ENCODE results near the gene MERTK. TPM values are rescaled to one million over a fixed set of nuclear protein-coding genes. Genes with fewer than 3 reads are reported as not detected.

Gene MERTK
- total and polyA plus RNA-seq, 8 donors = 2.8 to 13.9 (median 5.4) TPM

DNA sequence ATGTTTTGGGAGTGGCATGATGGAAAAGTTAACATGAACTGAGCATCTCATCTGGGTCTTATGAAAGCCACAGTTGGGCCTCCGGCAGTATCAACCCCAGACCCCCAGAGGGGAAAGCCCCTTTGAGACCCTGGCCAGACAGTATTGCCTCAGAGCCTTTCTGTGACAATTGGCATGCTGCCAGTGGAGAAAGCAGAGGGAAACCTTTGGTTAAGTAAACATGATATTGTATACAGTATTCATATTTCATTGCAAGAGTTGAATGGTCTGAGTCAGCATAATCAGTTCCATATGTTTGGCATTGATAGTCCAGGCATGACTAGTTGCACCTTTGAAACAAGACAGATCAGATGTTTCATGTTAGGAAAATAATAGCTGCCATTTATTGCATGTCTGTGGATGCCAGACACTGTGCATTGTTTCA lies 20.0 kb downstream of the MERTK start:
- peaks cover 16 to 19% (median 18%) of the 10 kb centered on the region in 3 donors for H3K4me1 ChIP-seq
- ATAC-seq (no peak), FAIRE-seq (no peak), DNase-seq (no peak)
- H3K27me3 ChIP-seq = no peaks in the 10 kb centered on the region
- H3K36me3 ChIP-seq = no peaks in the 10 kb centered on the region
- no peaks in the 10 kb centered on the region for H3K9me3 ChIP-seq
- intact Hi-C loops (cut with DNase I) = no loop called here
- TF ChIP-seq, protein P1, sequence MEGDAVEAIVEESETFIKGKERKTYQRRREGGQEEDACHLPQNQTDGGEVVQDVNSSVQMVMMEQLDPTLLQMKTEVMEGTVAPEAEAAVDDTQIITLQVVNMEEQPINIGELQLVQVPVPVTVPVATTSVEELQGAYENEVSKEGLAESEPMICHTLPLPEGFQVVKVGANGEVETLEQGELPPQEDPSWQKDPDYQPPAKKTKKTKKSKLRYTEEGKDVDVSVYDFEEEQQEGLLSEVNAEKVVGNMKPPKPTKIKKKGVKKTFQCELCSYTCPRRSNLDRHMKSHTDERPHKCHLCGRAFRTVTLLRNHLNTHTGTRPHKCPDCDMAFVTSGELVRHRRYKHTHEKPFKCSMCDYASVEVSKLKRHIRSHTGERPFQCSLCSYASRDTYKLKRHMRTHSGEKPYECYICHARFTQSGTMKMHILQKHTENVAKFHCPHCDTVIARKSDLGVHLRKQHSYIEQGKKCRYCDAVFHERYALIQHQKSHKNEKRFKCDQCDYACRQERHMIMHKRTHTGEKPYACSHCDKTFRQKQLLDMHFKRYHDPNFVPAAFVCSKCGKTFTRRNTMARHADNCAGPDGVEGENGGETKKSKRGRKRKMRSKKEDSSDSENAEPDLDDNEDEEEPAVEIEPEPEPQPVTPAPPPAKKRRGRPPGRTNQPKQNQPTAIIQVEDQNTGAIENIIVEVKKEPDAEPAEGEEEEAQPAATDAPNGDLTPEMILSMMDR (IDR thresholded peaks at IDR 0.05) = no peak
- 91 to 95% methylated on average over 1 of the region's 1 CpG for WGBS, 2 donors
- no peak overlapping the region for H3K4me3 ChIP-seq
- H3K27ac ChIP-seq = no peak overlapping the region

DNA sequence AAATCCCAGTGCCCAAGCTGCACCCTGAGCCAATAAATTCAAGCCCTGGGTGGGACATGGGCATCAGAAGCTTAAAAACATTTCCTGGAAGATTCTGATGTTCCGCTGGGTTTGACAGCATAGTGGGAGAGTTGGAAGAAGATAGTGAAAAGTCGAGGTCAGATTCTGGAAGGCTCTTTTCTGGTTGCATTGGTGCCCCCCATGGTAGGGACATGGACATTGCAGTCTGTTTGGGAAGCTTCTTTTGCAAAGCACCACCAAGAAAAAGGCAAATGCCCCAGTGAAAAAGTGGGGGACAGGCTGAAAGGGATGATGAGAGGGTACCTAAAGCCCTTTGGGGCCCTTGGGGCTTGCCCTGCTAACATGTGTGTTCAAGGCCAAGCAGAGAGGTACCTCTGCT lies 21.0 kb downstream of the MERTK start:
- DNase-seq (no peak), ATAC-seq (peak in 1 of 4 donors; percentile 8), FAIRE-seq (no peak)
- H3K9me3 ChIP-seq = no peaks in the 10 kb centered on the region
- peaks cover 16 to 19% (median 18%) of the 10 kb centered on the region in 3 donors for H3K4me1 ChIP-seq
- H3K27me3 ChIP-seq = no peaks in the 10 kb centered on the region
- peak overlapping the region; percentile 43 to 73 (median 63) for H3K27ac ChIP-seq
- TF ChIP-seq, protein P1 (IDR thresholded peaks at IDR 0.05) = no peak
- no peaks in the 10 kb centered on the region for H3K36me3 ChIP-seq
- intact Hi-C loops (cut with DNase I) = no loop called here
- 60 to 73% methylated on average over 2 of the region's 2 CpGs for WGBS, 2 donors
- no peak overlapping the region for H3K4me3 ChIP-seq

DNA sequence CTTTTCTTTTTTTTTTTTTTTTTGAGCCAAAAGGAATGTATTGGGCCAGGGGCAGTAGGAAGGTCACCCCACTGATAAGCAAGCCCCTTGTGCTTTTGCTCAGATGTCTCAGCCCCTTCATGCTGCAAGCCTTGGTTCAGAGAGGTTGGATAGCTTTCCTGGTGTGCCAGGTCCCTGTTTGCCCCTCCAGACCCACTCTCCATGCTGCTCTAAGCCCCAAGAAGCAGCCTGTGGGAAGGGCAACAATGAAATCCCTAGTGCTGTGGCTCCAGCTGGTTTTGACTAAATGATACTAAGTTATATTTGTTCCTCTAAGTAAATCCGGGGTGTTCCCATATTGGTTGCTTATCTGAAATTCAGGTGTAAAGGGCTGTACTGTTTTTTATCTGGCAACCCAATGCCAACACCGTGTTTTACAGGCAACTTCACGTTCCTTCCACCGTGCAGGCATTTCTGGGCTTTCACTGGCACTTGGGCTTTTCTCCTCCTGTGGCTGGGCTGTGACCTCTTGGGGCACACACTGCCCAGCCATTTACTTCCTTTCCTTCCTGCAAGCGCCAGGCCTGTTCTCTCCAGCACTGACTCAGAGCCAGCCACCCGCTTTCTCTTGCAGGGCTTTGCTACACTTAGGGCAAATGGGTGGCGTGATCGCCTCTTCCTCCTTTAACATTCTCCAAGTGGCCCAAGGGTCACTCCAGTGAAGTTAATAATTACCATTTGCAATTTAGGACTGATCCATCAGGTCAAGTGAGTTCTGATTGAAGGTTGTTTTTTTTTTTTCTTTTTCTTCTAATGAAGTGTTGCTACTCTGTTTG lies 21.6 kb downstream of the MERTK start:
- Histone ChIP-seq H3K36me3 (no peaks in the 10 kb centered on the region), H3K27ac (peak overlapping the region; percentile 43 to 73 (median 63)), H3K4me3 (no peak overlapping the region), H3K27me3 (no peaks in the 10 kb centered on the region), H3K4me1 (peaks cover 16 to 19% (median 18%) of the 10 kb centered on the region in 3 donors), H3K9me3 (no peaks in the 10 kb centered on the region)
- 8 to 14% methylated on average over 8 of the region's 8 CpGs for WGBS, 2 donors
- DNase-seq (peak; percentile 67 to 82 (median 76)), ATAC-seq (peak; percentile 91 to 96 (median 94)), FAIRE-seq (no peak)
- TF ChIP-seq, protein P1 (IDR thresholded peaks at IDR 0.05) = no peak
- intact Hi-C loops (cut with DNase I) = no loop called here

DNA sequence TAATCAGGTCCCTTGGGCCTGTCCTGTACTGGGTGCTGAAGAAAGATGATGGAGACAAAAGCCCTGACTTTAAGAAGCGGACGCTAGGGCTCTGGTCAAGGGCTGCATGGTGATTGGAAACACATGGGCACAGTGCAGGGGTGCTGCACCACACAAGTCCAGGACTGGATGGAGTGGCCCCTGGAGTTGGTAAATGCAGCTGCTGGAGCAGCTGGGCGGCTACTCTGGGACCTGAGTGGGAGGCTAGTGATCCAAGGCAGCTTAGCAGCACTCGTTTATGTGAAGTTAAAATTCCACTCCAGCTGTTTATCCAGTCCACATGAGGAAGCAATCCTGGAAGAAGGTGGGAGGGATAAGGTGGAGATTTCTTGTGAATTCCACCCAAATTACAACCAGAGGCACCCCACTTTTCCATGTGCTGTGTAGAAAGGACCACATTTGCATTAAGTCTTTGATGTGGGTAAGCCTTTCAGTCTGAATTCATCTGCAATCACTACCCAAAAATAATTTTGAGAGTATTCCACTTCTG lies 24.9 kb downstream of the MERTK start:
- ATAC-seq = no peak
- Histone ChIP-seq H3K4me3 (no peak overlapping the region), H3K36me3 (no peaks in the 10 kb centered on the region), H3K9me3 (no peaks in the 10 kb centered on the region), H3K27ac (no peak overlapping the region), H3K4me1 (peaks cover 16 to 19% (median 18%) of the 10 kb centered on the region in 3 donors), H3K27me3 (no peaks in the 10 kb centered on the region)
- WGBS, 2 donors = 71 to 84% methylated on average over 4 of the region's 4 CpGs
- DNase-seq = no peak
- FAIRE-seq = no peak
- intact Hi-C loops (cut with DNase I) = no loop called here
- TF ChIP-seq, protein P1 (IDR thresholded peaks at IDR 0.05) = no peak

Data from pancreas (tissue), 10 donors.